SK-N-SH (cell line): ENCODE results near the gene AKT1.

Experiments
- CHD2 ChIP-seq: fragments of 150-350 bp; IDR thresholded peaks from 2 replicates; pipeline ENCODE4 v1.6.1; 2018; ENCODE audit warnings: low read length; ENCODE audit not compliant: partially characterized antibody
- EP300 ChIP-seq, 2 experiments: IDR thresholded peaks; 2 replicates each; pipeline versions ENCODE4 v1.4.0 to v1.6.1; 2012; ENCODE audit warnings: borderline replicate concordance in 1 of 2, low read depth in 1 of 2, low read length in 1 of 2
- FOXM1 ChIP-seq: IDR thresholded peaks from 2 replicates; pipeline ENCODE4 v1.4.0; 2012; ENCODE audit warnings: low read depth, mild to moderate bottlenecking
- NFIC ChIP-seq: IDR thresholded peaks from 2 replicates; pipeline ENCODE4 v1.4.0; 2012; ENCODE audit warnings: borderline replicate concordance
- POLR2AphosphoS5 ChIP-seq: IDR thresholded peaks from 2 replicates; pipeline ENCODE4 v1.6.1; 2012; ENCODE audit warnings: low read depth, low read length
- RCOR1 ChIP-seq: fragments of 150-350 bp; IDR thresholded peaks from 2 replicates; pipeline ENCODE4 v1.6.1; 2017; ENCODE audit warnings: antibody characterized with exemption, low read length
- RFX5 ChIP-seq: IDR thresholded peaks from 2 replicates; pipeline ENCODE4 v1.6.1; 2012; ENCODE audit warnings: mild to moderate bottlenecking, improper control_type of control experiment, low read length
- SMC3 ChIP-seq: IDR thresholded peaks from 2 replicates; pipeline ENCODE4 v1.6.1; 2012; ENCODE audit warnings: low read depth, low read length, improper control_type of control experiment
- TAF1 ChIP-seq: IDR thresholded peaks from 2 replicates; pipeline ENCODE4 v1.6.1; 2012; ENCODE audit warnings: low read depth, mild to moderate bottlenecking, low read length, moderate library complexity, borderline replicate concordance
- TEAD4 ChIP-seq: IDR thresholded peaks from 2 replicates; pipeline ENCODE4 v1.4.0; 2012; ENCODE audit warnings: mild to moderate bottlenecking, borderline replicate concordance; ENCODE audit not compliant: insufficient read depth
- YY1 ChIP-seq: IDR thresholded peaks from 2 replicates; pipeline ENCODE4 v1.4.0; 2012; ENCODE audit warnings: low read depth, mild to moderate bottlenecking
- TF ChIP-seq, protein P1 (sequence below): fragments of 200-600 bp; sonication (generic); IDR thresholded peaks from 2 replicates; pipeline ENCODE4 v1.6.1; 2017; ENCODE audit warnings: antibody characterized with exemption, mild to moderate bottlenecking, moderate library complexity
- TF ChIP-seq, protein P2 (sequence below): fragments of 150-350 bp; IDR thresholded peaks from 2 replicates; pipeline ENCODE4 v1.6.1; 2017; ENCODE audit warnings: antibody characterized with exemption, low read length, low read depth, borderline replicate concordance
- TF ChIP-seq, protein P3 (sequence below): IDR thresholded peaks from 2 replicates; pipeline ENCODE4 v1.4.0; 2012; ENCODE audit warnings: low read depth

DNA sequence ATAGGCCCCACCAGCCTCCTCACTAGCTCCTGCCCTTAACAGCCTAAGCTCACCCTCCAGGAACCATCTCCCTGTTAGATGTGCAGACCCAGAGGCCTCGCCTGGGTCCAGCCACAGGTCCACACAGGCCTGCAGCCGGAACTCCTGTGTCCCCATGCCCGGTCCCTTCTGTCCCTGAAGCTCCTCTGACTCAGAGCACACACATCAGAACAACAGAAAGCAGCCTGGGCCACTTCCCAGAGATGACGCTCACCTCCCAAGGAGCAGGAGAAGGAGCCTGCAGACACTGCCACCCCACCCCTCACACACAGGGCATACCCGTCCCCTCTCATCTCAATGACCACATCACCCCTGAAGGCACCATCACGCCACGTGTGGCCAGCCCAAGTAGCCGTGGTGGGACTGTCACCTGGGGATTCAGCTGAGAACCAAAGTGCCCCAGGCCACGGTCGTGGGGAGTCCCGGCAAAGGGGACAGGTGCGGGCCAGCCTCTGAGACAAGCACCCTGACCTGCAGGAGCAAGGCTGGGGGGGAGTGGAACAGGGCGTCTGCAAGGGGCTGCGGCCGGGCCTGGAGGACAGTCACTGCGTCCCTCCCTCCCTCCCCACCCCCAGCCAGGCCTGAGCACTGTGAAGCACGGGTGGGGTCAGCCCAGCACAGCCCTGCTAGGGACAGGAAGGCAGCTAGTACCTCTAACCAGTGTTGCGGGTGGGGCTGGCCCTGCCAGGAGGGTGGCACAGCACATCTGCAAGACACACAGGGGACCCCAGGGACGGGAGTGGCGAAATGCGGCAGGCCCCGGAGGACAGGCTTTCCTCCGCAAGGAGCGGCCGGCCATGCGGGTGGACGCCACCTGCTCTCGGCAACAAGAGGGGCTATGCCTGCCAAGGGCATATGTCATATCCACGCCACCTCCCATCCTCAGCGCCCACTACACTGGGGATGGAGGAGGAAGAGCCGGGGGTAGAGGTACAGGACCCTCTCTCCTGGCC is 5.5 kb downstream of the AKT1 start:
- TF ChIP-seq, protein P1, sequence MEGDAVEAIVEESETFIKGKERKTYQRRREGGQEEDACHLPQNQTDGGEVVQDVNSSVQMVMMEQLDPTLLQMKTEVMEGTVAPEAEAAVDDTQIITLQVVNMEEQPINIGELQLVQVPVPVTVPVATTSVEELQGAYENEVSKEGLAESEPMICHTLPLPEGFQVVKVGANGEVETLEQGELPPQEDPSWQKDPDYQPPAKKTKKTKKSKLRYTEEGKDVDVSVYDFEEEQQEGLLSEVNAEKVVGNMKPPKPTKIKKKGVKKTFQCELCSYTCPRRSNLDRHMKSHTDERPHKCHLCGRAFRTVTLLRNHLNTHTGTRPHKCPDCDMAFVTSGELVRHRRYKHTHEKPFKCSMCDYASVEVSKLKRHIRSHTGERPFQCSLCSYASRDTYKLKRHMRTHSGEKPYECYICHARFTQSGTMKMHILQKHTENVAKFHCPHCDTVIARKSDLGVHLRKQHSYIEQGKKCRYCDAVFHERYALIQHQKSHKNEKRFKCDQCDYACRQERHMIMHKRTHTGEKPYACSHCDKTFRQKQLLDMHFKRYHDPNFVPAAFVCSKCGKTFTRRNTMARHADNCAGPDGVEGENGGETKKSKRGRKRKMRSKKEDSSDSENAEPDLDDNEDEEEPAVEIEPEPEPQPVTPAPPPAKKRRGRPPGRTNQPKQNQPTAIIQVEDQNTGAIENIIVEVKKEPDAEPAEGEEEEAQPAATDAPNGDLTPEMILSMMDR, result no peak
- TF ChIP-seq, protein P2, sequence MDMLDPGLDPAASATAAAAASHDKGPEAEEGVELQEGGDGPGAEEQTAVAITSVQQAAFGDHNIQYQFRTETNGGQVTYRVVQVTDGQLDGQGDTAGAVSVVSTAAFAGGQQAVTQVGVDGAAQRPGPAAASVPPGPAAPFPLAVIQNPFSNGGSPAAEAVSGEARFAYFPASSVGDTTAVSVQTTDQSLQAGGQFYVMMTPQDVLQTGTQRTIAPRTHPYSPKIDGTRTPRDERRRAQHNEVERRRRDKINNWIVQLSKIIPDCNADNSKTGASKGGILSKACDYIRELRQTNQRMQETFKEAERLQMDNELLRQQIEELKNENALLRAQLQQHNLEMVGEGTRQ, result no peak
- no peak for TF ChIP-seq SMC3
- no peak for TF ChIP-seq NFIC
- no peak for TF ChIP-seq POLR2AphosphoS5
- no peak for TF ChIP-seq TEAD4
- no peak for TF ChIP-seq RCOR1
- TF ChIP-seq, protein P3, sequence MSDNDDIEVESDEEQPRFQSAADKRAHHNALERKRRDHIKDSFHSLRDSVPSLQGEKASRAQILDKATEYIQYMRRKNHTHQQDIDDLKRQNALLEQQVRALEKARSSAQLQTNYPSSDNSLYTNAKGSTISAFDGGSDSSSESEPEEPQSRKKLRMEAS, result no peak
- no peak for TF ChIP-seq TAF1
- TF ChIP-seq CHD2, result no peak
- no peak for TF ChIP-seq FOXM1
- TF ChIP-seq EP300 (IDR thresholded peaks at IDR 0.05; ENCODE audit: borderline replicate concordance in 1 of 2, low read depth in 1 of 2, low read length in 1 of 2), result no peak
- TF ChIP-seq RFX5, result no peak
- TF ChIP-seq YY1, result no peak
